HG02943 (cell line): Measurements from ENCODE around the gene SLC6A12.
"Not testable (repeated sequence)": the region's sequence is repeated elsewhere in the genome, so short reads cannot be mapped to it uniquely, and the experiment has no call there.

Source experiments
- ATAC-seq: cut with Tn5 transposase; IDR thresholded peaks from one replicate; pipeline ENCODE4 v1.9.1; 2021; ENCODE audit warnings: mild to moderate bottlenecking, low read depth, moderate library complexity; ENCODE audit not compliant: unreplicated experiment

Gene SLC6A12

DNA sequence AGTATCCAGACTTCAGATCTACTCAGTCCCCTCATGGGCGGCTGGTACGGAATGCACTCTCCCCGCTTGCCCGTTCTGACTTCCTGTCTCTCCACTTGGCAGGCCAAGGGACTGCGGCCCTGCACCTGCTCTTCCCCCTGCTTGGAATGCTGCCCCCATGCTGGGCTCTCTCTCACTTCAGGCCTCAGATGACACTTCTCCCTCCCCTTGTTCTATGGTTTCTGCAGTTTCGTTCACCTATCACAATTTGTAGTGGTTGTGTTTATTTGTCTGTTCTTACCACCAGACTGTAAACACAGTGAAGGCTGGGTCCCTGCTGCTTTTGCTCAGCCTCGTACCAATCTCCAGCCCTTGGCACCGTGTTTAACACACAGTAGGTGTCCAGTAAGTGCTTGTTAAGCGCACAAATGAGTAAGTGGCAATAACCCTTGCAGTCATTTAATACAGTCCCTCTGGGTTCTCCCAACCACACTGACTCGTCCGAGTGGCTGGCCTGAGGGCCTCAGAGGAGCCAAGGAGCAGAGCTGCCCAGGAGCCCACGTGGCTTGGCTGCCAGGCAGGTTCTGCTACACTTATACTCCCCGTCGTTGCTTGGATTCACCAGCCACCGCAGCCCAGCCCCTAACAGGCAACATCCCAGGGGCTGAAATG is 11.8 kb downstream of the SLC6A12 start:
- no peak for ATAC-seq

DNA sequence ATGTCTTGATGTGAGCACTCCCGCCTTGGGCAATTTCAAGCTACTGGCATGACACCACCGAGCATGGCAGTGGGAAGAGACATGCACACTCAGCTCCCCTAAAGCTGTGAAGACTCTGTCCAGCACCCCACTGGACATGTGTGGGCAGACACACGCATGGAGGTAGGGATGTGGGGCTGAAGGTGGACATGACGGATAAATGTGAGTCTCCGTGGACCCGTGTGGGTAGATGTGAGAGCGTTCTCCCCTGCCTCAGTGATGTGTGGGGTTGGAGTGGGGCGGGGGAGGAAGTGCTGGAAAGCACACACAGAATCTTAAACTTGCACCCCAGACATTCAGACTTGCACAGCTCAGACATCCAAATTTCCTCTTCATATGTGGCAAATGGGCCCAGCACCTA is 12.6 kb downstream of the SLC6A12 start:
- ATAC-seq = no peak

DNA sequence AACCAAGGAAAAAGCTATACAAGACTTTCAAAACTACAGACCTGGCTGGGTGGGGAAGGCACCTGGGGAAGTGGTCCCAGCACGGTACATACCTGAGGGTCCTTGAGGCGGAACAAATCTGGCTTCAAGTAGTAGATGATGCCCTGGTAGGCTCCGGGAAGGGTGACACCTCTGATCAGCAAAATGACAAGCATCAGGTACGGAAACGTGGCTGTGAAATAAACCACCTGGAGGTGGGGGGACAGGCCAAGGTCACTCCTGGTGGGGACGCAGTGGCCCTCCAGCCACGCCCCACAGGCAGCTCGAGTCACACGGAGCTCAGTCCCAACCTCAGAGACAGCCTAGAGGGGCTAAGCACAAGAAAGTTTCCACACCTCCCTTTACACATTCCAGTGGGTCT is 15.3 kb downstream of the SLC6A12 start:
- no peak for ATAC-seq

DNA sequence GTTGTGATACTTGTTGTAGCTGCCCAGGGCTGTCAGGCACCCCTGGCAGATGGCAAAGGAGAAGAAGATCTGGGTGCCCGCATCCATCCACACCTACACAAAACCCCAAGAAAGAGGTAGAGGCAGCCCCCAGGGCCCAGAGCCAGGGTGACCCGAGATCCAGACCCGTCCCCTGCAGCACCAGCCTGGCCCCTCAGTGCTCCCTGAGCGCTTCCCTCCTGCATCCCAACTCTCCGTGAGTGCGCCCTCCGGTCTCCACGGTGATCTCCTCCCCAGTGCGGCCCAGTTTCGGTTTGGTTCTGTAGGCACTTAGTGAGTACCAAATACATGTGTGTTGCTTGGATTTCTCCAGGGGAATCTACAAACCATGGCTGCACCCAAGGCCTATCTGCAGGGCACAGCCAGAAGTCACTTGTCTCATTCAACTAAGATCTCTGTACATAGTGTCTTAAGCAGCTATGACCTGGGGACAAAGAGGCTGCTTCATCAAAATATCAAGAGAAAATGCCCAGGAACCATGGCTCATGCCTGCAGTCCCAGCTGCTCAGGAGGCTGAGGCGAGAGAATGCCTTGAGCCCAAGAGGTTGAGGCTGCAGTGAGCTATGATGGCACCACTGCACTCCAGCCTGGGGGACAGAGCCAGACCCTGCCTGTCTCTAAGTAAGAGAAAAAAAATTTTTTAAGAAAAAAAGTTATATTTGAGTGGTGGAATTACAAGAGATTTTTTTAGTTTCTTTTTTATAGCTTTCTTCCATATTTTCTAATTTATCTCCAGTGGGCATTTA is 15.9 kb downstream of the SLC6A12 start:
- no peak for ATAC-seq

DNA sequence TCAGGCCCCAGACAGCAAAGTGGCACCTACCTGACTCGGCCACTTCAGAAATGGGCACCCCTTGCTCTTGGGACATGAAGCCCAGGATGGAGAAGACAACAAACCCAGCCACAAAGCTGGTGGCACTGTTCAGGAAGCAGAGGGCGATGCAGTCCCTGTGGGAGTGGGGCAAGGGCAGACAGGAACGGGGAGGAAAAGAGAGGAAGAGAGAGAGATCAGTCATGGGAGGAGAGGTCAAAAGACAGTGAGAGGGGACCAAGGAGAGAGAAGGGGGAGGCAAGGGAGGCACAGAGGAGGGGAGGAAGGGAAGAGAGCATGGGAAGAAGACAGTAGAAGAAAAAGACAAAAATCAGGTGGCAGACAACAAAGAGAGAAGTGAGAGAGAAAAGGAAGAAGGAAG is 16.6 kb downstream of the SLC6A12 start:
- no peak for ATAC-seq

DNA sequence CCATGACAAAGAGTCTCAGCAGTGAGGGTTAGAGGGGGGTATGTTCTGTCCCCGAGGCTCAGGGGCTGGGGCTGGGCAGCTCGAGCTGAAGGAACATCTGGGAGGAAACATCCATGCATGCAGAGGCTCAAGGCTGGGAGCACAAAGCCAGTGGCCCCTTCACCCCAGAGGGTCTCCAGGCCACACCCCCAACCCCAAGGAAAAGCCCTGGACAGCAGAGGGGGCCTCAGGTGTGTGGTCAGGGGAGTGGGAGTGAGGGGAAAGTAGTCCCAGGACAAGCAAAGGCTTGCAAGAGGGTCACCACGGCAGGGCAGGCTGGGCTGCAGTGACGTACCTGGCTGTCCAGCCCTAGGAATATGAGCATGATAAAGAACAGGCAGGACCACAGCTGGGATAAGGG is 17.5 kb downstream of the SLC6A12 start:
- ATAC-seq = no peak

DNA sequence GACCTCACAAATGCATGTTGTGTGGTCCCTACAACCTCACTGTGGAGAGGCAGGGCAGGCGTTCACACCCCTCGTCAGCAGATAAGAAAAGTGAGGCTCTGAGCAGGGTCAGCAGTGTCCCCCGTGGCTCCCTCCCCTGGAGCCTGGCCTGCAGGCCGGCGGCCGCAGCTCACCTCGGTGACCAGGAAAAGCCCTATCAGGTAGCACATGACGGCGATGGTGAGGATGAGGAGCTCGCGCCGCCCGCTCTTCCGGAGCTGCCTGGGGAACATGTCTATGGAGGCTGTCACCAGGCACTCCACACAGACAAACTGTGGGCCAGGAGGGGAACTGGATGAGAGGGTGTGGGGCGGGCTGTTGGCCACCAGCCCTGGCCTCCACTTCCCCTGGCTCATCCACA is 18.0 kb downstream of the SLC6A12 start:
- ATAC-seq = no peak

DNA sequence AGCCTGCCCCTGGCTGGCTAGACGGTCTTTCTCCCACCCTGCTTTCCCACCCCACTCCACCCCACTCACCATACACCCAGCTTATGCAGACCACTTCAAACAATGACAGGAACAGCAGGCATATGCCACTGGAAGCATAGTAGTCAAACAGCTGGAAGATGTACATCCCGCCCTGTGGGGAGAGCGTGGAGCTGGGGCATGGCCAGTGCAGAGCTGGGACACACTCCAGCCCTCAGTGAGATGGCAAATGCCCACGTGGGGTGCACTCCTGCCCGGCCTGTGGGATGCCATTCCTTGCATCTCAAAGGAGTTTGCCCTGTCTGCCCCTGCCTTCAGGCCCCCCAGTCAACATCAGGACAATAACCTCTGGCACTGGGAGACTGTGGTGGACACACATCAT is 18.8 kb downstream of the SLC6A12 start:
- no peak for ATAC-seq

DNA sequence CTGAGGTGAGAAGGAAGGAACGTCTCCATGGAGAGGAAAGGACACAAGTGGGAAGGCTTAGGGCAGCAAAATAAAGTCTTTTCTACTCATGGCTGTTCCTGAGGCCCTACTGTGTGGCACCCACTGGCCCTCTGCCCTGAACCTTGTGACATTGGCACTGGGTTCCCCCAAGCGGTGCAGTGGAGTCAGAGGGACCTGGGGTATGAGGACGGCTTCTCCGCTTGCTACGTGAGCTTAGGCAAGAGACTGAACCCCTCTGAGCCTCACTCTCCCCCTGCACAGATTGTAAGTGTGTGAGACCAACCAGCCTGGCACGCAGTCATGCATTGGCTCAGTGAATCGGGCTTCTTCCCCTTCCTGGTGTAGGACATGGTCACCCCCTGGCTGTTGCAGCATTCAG is 19.7 kb downstream of the SLC6A12 start:
- no peak for ATAC-seq

DNA sequence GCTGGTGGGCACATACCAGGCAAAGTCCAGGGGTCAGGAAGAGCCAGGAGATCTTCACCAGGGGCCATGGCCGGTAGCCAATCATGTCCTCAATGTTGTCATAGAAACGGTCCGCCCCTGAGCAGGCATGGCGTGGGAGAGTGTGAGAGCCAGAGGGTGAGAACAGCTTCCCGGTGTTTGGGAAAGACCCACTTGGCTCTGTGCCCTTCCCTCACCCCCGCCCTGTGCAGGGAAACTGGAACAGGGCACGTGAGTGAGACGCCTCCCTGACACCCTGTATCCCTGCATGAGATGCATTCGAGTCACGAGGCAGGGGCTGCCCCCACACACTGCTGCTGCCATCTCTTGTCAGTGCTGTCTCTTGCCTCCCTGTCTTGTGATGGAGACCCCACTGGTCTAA is 20.7 kb downstream of the SLC6A12 start:
- ATAC-seq = no peak

DNA sequence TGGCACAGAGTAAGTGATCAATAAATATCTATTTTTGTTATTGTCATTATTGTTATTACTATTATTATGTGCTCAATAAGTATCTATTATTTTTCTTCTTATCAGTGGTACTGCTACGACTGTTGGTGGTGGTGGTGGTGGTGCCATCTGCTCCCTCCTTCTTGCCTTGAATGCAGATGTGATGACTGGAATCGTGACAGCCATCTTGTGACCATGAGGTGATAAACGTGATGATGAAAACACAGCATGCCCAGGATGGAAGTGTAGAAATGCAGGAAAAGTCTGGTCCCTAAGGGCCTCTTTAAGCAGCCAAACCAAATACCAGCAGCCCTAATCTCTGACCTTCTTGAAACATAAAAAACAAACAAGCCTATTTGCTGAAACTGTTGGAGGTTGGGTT is 22.4 kb downstream of the SLC6A12 start:
- no peak for ATAC-seq

DNA sequence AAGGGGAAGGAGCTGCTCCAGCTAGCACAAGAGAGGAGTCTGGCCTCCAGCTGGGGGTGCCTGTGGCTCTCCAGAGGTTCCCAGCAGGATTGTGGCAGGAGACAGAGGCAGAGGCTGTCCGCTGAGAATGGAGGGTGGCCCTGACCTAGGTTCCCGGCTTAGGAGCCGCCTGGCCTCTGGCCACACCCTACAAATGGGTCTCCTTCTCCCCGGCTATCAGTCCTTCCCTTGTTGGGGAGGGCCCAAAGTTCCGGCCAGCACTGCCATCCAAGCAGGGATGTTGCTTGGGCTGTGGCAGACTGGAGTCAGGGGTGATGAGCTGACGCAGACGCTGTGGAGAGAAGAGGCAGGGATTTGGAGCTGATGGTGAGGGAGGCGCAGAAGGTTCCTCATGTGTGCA is 23.1 kb downstream of the SLC6A12 start:
- no peak for ATAC-seq

DNA sequence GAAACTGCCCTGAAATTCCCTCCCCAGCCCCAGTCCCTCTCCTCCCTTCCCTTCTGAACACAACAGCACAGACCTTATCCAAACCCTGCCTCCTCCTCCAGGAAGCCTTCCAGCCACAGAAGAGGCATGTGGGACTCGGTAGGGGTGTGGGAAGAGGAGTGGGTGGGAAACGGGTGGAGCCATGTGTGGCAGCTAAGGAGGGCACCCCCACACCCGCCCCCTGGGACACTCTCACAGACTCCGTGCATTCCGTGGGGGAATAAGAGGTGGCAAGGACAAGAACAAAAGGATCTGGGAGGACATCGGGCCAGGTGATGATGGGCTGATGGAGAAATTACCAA is 24.4 kb downstream of the SLC6A12 start:
- no peak for ATAC-seq

DNA sequence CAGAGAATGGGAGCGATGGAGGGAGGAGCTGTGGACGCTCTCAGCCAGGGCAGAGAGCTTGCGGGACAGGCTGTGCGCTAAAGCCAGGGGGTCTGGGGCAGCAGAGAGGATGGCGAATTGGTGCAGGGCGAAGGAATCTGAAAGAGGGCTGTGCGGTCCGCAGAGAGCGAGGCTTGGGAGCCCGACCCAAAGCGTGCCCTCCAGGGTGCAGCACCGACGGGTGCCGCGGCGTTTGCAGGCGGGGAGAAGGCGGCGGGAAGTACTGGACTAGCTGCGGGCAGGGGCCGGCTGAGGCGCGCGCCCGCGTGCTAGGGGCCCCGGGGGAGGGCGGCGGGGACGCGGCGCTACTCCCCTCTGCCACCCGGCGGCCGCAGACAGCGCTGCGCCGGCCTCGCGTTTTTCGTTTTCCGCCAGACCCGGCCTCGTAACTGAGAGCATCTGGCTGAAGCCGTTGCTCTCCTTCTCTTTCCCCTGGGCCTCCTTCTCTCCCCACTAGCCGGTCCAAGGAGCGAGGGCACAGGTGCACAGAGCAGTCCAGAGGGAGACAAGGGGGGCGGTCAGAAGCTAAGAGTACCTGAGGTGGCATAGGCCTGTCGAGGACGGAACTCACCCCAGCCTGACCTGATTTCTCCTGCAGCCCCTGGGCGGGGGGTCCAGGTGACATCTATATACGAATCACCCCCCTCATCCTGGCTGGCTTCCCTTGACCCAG is 24.9 kb downstream of the SLC6A12 start:
- no peak for ATAC-seq

DNA sequence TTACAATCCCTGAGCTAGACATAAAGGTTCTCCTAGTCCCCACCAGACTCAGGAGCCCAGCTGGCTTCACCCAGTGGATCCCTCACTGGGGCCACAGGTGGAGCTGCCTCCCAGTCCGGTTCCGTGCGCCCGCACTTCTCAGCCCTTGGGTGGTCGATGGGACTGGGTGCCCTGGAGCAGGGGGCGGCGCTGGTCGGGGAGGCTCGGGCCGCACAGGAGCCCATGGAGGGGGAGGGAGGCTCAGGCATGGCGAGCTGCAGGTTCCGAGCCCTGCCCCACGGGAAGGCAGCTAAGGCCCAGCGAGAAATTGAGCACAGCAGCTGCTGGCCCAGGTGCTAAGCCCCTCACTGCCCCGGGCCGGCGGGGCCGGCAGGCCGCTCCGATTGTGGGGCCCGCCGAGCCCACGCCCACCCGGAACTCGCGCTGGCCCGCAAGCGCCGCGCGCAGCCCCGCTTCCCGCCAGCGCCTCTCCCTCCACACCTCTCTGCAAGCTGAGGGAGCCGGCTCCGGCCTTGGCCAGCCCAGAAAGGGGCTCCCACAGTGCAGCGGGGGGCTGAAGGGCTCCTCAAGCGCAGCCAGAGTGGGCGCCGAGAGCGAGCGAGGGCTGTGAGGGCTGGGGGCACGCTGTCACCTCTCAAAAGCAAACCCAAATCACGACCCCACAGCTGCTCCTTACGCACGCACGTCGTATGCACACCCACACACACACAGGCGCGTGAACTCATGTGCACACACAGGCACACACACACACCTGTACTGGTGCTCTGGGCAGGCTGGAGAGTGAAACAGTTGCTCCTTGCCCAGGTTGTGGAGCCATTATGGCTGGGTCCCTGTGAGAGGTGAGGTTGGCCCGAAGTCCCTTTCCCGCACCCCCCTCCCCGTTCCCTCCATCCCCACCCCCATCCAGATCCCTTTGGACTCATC is 25.7 kb downstream of the SLC6A12 start:
- not testable (repeated sequence) for ATAC-seq

DNA sequence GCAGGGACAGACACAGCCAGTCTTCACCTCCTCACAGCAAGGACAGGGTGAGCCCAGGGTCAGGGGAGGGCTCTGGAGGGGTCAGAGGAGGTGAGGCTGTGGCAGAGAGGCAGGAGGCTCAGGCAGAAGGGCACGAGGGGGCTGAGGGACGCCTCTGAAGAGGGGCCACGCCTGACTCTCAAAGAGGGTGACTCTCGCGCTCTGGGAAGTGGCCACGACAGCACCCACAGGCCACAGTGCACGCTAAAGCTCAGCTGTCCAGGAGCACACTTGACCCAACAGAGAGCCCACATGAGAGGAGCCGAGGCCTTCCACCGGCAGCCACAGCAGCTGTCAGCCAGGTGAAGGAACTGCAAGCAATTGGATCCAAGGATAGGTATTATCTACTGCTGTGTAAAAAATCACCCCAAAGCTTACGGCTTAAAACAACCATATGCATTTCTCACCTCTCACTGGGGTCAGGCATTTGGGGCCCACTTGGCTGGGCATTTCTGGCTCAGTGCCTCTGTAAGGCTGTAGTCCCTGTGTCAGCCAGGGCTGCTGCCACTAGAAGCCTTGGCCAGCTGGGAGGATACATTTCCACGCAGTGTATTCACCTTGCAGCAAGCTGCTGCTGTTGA is 27.8 kb downstream of the SLC6A12 start:
- ATAC-seq = no peak

DNA sequence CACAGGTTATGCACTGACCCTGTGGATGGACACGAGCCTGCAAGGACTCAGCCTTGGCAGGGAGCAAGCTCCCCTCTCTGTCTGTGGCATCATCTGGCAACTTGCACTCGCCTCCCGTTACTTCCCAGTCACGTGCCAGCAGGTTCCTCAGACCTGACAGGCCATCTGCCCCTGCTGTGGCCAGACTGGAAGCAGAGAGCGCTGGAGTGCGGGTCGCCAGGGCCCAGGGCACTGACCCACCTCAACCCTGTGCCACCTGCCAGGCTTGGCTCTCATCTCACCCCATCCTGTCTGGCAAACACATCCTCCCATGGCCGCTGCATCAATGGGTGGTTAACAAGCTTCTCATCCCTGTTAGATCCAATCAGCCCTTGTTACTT is 28.4 kb downstream of the SLC6A12 start:
- ATAC-seq = no peak

DNA sequence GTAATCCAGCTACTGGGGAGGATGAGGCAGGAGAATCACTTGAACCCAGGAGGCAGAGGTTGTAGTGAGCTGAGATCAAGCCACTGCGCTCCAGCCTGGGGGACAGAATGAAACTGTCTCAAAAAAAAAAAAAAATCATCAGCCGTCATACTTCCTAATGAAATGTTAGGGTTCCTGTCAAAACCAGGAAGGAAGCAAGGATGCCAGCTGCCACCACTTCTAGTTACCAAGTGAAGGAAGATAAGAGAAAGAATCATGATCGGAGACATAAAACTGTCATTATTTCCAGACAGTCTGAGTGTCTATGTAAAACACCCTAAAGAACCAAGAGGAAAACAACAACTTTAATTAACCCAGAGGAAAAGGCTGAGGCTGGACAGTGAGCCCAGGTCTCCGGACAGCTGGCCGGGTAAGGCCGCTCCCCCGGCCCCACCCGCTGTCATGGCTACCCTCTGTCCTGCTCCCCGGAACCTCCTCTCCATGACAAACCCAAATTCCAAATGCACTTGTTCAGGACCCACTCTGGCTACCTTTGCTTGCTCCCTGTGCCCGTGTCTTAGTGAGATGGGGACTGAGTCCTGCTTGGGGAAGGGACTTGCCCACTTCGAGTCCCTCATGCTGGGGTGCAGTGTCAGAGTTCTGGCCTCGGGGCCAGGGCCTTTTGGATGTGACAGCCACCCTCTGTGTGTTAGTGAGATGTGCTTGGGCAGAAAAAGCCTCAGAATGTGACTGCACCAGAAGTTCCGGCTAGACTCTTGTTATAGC is 29.0 kb downstream of the SLC6A12 start:
- ATAC-seq = no peak

DNA sequence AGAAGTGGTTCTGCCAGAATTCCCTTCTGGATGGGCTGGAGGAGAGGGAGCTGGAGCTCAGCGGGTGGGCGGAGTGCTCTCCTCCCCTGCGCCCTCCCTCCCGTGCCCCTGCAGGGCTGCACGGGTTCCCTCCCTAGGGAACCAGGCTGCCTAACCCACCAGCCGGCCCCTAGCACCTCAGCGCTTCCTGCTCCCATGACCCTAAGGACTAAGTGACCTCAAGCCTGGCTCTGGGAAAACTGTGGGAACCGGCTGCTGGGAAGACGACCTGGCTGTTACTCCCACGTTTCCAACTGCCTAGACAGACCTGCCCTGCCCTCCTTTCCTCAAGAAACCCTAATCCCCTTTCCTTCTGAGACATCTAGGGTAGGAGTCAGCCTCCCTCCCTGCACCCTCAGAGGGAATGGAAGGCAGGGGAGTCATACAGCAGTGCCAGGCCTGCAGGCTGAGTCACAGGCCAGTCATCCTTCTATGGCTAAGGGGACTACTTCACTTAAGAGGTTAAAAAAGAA is 31.5 kb downstream of the SLC6A12 start:
- ATAC-seq = no peak
